ENCODE results near the gene NCAPD2.
"Not testable (repeated sequence)": the region's sequence is repeated elsewhere in the genome, so short reads cannot be mapped to it uniquely, and the experiment has no call there.

The NCAPD2 gene

GRCh38 chr12:6535960-6536847 is 42.3 kb downstream of the NCAPD2 start:
- DNase-seq (ENCODE audit: low read depth) = no peak
- no peak for TF ChIP-seq CTCF (IDR thresholded peaks at IDR 0.05; ENCODE audit: control insufficient read depth, extremely low read depth, insufficient read depth)
- peak overlapping the region; percentile 98 for H3K4me3 ChIP-seq (ENCODE audit: low read depth, low read length)

GRCh38 chr12:6536894-6537579 is 43.1 kb downstream of the NCAPD2 start:
- no peak for TF ChIP-seq CTCF (IDR thresholded peaks at IDR 0.05; ENCODE audit: control insufficient read depth, extremely low read depth, insufficient read depth)
- no peak overlapping the region for H3K4me3 ChIP-seq (ENCODE audit: low read depth, low read length)
- no peak for DNase-seq (ENCODE audit: low read depth)

- peak; percentile 63 for TF ChIP-seq CTCF (IDR thresholded peaks at IDR 0.05; ENCODE audit: control insufficient read depth, extremely low read depth, insufficient read depth)
- not testable (repeated sequence) for DNase-seq (ENCODE audit: low read depth); H3K4me3 ChIP-seq (ENCODE audit: low read depth, low read length)
Observed at GRCh38 chr12:6537580-6538419, 43.9 kb downstream of the NCAPD2 start.

- H3K4me3 ChIP-seq (ENCODE audit: low read depth, low read length) = no peak overlapping the region
- DNase-seq (ENCODE audit: low read depth) = no peak
- TF ChIP-seq CTCF (IDR thresholded peaks at IDR 0.05; ENCODE audit: control insufficient read depth, extremely low read depth, insufficient read depth) = no peak
Observed at GRCh38 chr12:6538420-6539313, 44.8 kb downstream of the NCAPD2 start.

- no peak for TF ChIP-seq CTCF (IDR thresholded peaks at IDR 0.05; ENCODE audit: control insufficient read depth, extremely low read depth, insufficient read depth)
- H3K4me3 ChIP-seq (ENCODE audit: low read depth, low read length) = no peak overlapping the region
- no peak for DNase-seq (ENCODE audit: low read depth)
Observed at GRCh38 chr12:6539314-6539682, 45.4 kb downstream of the NCAPD2 start.

GRCh38 chr12:6539707-6540134 is 45.8 kb downstream of the NCAPD2 start:
- no peak for TF ChIP-seq CTCF (IDR thresholded peaks at IDR 0.05; ENCODE audit: control insufficient read depth, extremely low read depth, insufficient read depth)
- DNase-seq (ENCODE audit: low read depth) = no peak
- no peak overlapping the region for H3K4me3 ChIP-seq (ENCODE audit: low read depth, low read length)
